Measurements from ENCODE around the gene NTHL1. TPM values are rescaled to one million over a fixed set of nuclear protein-coding genes. Genes with fewer than 3 reads are reported as not detected.

The NTHL1 gene
- total and polyA plus RNA-seq, 2 of the 8 experiments (the other 6 are each of a cell fraction or from before 2014, with no cell fraction given) = 70.9 to 150 TPM

MicroRNAs within 50 kb of the gene (microRNA counts, 767-probe panel; counts per million panel counts)
- microRNA hsa-miR-1225-3p = 879 counts per million, percentile 95 among the panel's probes with 10 or more counts
- 879 counts per million, percentile 95 among the panel's probes with 10 or more counts for microRNA hsa-miR-1225-5p

Small RNA genes lying within 50 kb of the gene (microRNA-seq; reads per million reads assigned to microRNA genes)
- gene MIR1225 (ENCODE audit: borderline microRNAs expressed in 2 of 2, borderline number of aligned reads in 2 of 2, borderline replicate concordance in 1 of 2) = 0 reads per million in 2 experiments

Small RNA genes lying within 50 kb of the gene (small RNA-seq; reads per million reads assigned to genes)
- gene MIR1225 (ENCODE audit: insufficient read depth) (not detected), gene RN7SL219P (ENCODE audit: insufficient read depth) (not detected)

Other genes starting within 250 kb of the NTHL1 start
- gene HAGH, start 221.0 kb downstream of the NTHL1 start, total RNA-seq (2021; fragmentation: NEBNext Ultra II Directional; extraction: Animal tissue kit (Norgen Biotek cat#: 25700)) = 28.7 and 34.4 TPM in 2 replicates
- 40.6 and 65.3 TPM in 2 replicates for gene HAGH, start 221.0 kb downstream of the NTHL1 start, polyA plus RNA-seq (2011; rRNA removed)
- 20.4 and 20.5 TPM in 2 replicates for gene FAHD1, start 220.6 kb downstream of the NTHL1 start, total RNA-seq (2021; fragmentation: NEBNext Ultra II Directional; extraction: Animal tissue kit (Norgen Biotek cat#: 25700))
- gene FAHD1, start 220.6 kb downstream of the NTHL1 start, polyA plus RNA-seq (2011; rRNA removed) = 31.9 and 47.2 TPM in 2 replicates
- gene MEIOB, start 175.7 kb downstream of the NTHL1 start, total RNA-seq (2021; fragmentation: NEBNext Ultra II Directional; extraction: Animal tissue kit (Norgen Biotek cat#: 25700)) = 0.99 and 1.1 TPM in 2 replicates
- 0.60 and 0.63 TPM in 2 replicates for gene MEIOB, start 175.7 kb downstream of the NTHL1 start, polyA plus RNA-seq (2011; rRNA removed)
- 0.39 TPM in 1 of 2 replicates, not detected in the other for gene HS3ST6, start 129.4 kb downstream of the NTHL1 start, total RNA-seq (2021; fragmentation: NEBNext Ultra II Directional; extraction: Animal tissue kit (Norgen Biotek cat#: 25700))
- gene HS3ST6, start 129.4 kb downstream of the NTHL1 start, polyA plus RNA-seq (2011; rRNA removed) = 0.36 and 0.63 TPM in 2 replicates
- 28.2 and 34.1 TPM in 2 replicates for gene MSRB1, start 104.6 kb downstream of the NTHL1 start, total RNA-seq (2021; fragmentation: NEBNext Ultra II Directional; extraction: Animal tissue kit (Norgen Biotek cat#: 25700))
- 51.4 and 53.8 TPM in 2 replicates for gene MSRB1, start 104.6 kb downstream of the NTHL1 start, polyA plus RNA-seq (2011; rRNA removed)
- 0.19 and 0.39 TPM in 2 replicates for gene RPL3L, start 93.1 kb downstream of the NTHL1 start, total RNA-seq (2021; fragmentation: NEBNext Ultra II Directional; extraction: Animal tissue kit (Norgen Biotek cat#: 25700))
- 0.08 and 0.24 TPM in 2 replicates for gene RPL3L, start 93.1 kb downstream of the NTHL1 start, polyA plus RNA-seq (2011; rRNA removed)
- 183 and 197 TPM in 2 replicates for gene NDUFB10, start 88.3 kb downstream of the NTHL1 start, total RNA-seq (2021; fragmentation: NEBNext Ultra II Directional; extraction: Animal tissue kit (Norgen Biotek cat#: 25700))
- gene NDUFB10, start 88.3 kb downstream of the NTHL1 start, polyA plus RNA-seq (2011; rRNA removed) = 194 and 243 TPM in 2 replicates
- gene RPS2, start 83.0 kb downstream of the NTHL1 start, total RNA-seq (2021; fragmentation: NEBNext Ultra II Directional; extraction: Animal tissue kit (Norgen Biotek cat#: 25700)) = 3,974 and 4,042 TPM in 2 replicates
- gene RPS2, start 83.0 kb downstream of the NTHL1 start, polyA plus RNA-seq (2011; rRNA removed) = 16,783 and 22,970 TPM in 2 replicates
- not detected in 2 replicates for gene RNF151, start 81.0 kb downstream of the NTHL1 start, total RNA-seq (2021; fragmentation: NEBNext Ultra II Directional; extraction: Animal tissue kit (Norgen Biotek cat#: 25700))
- 0.17 TPM in 1 of 2 replicates, not detected in the other for gene RNF151, start 81.0 kb downstream of the NTHL1 start, polyA plus RNA-seq (2011; rRNA removed)
- gene TBL3, start 75.8 kb downstream of the NTHL1 start, total RNA-seq (2021; fragmentation: NEBNext Ultra II Directional; extraction: Animal tissue kit (Norgen Biotek cat#: 25700)) = 65.8 and 66.8 TPM in 2 replicates
- 137 and 159 TPM in 2 replicates for gene TBL3, start 75.8 kb downstream of the NTHL1 start, polyA plus RNA-seq (2011; rRNA removed)
- gene NOXO1, start 66.4 kb downstream of the NTHL1 start, total RNA-seq (2021; fragmentation: NEBNext Ultra II Directional; extraction: Animal tissue kit (Norgen Biotek cat#: 25700)) = 2.5 and 3.3 TPM in 2 replicates
- gene NOXO1, start 66.4 kb downstream of the NTHL1 start, polyA plus RNA-seq (2011; rRNA removed) = 1.3 and 2.6 TPM in 2 replicates
- 37.9 and 45.4 TPM in 2 replicates for gene GFER, start 63.6 kb downstream of the NTHL1 start, total RNA-seq (2021; fragmentation: NEBNext Ultra II Directional; extraction: Animal tissue kit (Norgen Biotek cat#: 25700))
- 17.7 and 29.1 TPM in 2 replicates for gene GFER, start 63.6 kb downstream of the NTHL1 start, polyA plus RNA-seq (2011; rRNA removed)
- gene SYNGR3, start 57.9 kb downstream of the NTHL1 start, total RNA-seq (2021; fragmentation: NEBNext Ultra II Directional; extraction: Animal tissue kit (Norgen Biotek cat#: 25700)) = 36.2 and 38.8 TPM in 2 replicates
- gene SYNGR3, start 57.9 kb downstream of the NTHL1 start, polyA plus RNA-seq (2011; rRNA removed) = 49.9 and 72.3 TPM in 2 replicates
- gene ZNF598, start 38.0 kb downstream of the NTHL1 start, total RNA-seq (2021; fragmentation: NEBNext Ultra II Directional; extraction: Animal tissue kit (Norgen Biotek cat#: 25700)) = 47.6 and 51.7 TPM in 2 replicates
- 29.3 and 43.0 TPM in 2 replicates for gene ZNF598, start 38.0 kb downstream of the NTHL1 start, polyA plus RNA-seq (2011; rRNA removed)
- 8.1 and 10.3 TPM in 2 replicates for gene NPW, start 28.0 kb downstream of the NTHL1 start, total RNA-seq (2021; fragmentation: NEBNext Ultra II Directional; extraction: Animal tissue kit (Norgen Biotek cat#: 25700))
- gene NPW, start 28.0 kb downstream of the NTHL1 start, polyA plus RNA-seq (2011; rRNA removed) = 4.0 and 7.8 TPM in 2 replicates
- gene NHERF2, start 20.9 kb downstream of the NTHL1 start, total RNA-seq (2021; fragmentation: NEBNext Ultra II Directional; extraction: Animal tissue kit (Norgen Biotek cat#: 25700)) = 19.3 and 19.6 TPM in 2 replicates
- gene NHERF2, start 20.9 kb downstream of the NTHL1 start, polyA plus RNA-seq (2011; rRNA removed) = 13.9 and 22.4 TPM in 2 replicates
- gene TSC2, start 151 bp upstream of the NTHL1 start, total RNA-seq (2021; fragmentation: NEBNext Ultra II Directional; extraction: Animal tissue kit (Norgen Biotek cat#: 25700)) = 91.1 and 96.6 TPM in 2 replicates
- gene TSC2, start 151 bp upstream of the NTHL1 start, polyA plus RNA-seq (2011; rRNA removed) = 65.9 and 90.2 TPM in 2 replicates
- 52.7 and 63.5 TPM in 2 replicates for gene PKD1, start 88.1 kb upstream of the NTHL1 start, total RNA-seq (2021; fragmentation: NEBNext Ultra II Directional; extraction: Animal tissue kit (Norgen Biotek cat#: 25700))
- gene PKD1, start 88.1 kb upstream of the NTHL1 start, polyA plus RNA-seq (2011; rRNA removed) = 40.6 and 59.4 TPM in 2 replicates
- gene RAB26, start 100.8 kb upstream of the NTHL1 start, total RNA-seq (2021; fragmentation: NEBNext Ultra II Directional; extraction: Animal tissue kit (Norgen Biotek cat#: 25700)) = 4.3 and 5.3 TPM in 2 replicates
- 5.4 and 6.6 TPM in 2 replicates for gene RAB26, start 100.8 kb upstream of the NTHL1 start, polyA plus RNA-seq (2011; rRNA removed)
- 148 and 155 TPM in 2 replicates for gene TRAF7, start 107.9 kb upstream of the NTHL1 start, total RNA-seq (2021; fragmentation: NEBNext Ultra II Directional; extraction: Animal tissue kit (Norgen Biotek cat#: 25700))
- 96.8 and 140 TPM in 2 replicates for gene TRAF7, start 107.9 kb upstream of the NTHL1 start, polyA plus RNA-seq (2011; rRNA removed)
- 6.4 and 6.5 TPM in 2 replicates for gene CASKIN1, start 148.8 kb upstream of the NTHL1 start, total RNA-seq (2021; fragmentation: NEBNext Ultra II Directional; extraction: Animal tissue kit (Norgen Biotek cat#: 25700))
- 1.2 and 2.7 TPM in 2 replicates for gene CASKIN1, start 148.8 kb upstream of the NTHL1 start, polyA plus RNA-seq (2011; rRNA removed)
- 67.6 and 69.6 TPM in 2 replicates for gene MLST8, start 157.6 kb upstream of the NTHL1 start, total RNA-seq (2021; fragmentation: NEBNext Ultra II Directional; extraction: Animal tissue kit (Norgen Biotek cat#: 25700))
- gene MLST8, start 157.6 kb upstream of the NTHL1 start, polyA plus RNA-seq (2011; rRNA removed) = 321 and 440 TPM in 2 replicates
- 6.1 and 8.5 TPM in 2 replicates for gene BRICD5, start 163.0 kb upstream of the NTHL1 start, total RNA-seq (2021; fragmentation: NEBNext Ultra II Directional; extraction: Animal tissue kit (Norgen Biotek cat#: 25700))
- 8.6 and 14.2 TPM in 2 replicates for gene BRICD5, start 163.0 kb upstream of the NTHL1 start, polyA plus RNA-seq (2011; rRNA removed)
- 30.9 and 32.6 TPM in 2 replicates for gene PGP, start 167.0 kb upstream of the NTHL1 start, total RNA-seq (2021; fragmentation: NEBNext Ultra II Directional; extraction: Animal tissue kit (Norgen Biotek cat#: 25700))
- gene PGP, start 167.0 kb upstream of the NTHL1 start, polyA plus RNA-seq (2011; rRNA removed) = 55.9 and 63.9 TPM in 2 replicates
- gene E4F1, start 175.8 kb upstream of the NTHL1 start, total RNA-seq (2021; fragmentation: NEBNext Ultra II Directional; extraction: Animal tissue kit (Norgen Biotek cat#: 25700)) = 21.9 and 22.2 TPM in 2 replicates
- gene E4F1, start 175.8 kb upstream of the NTHL1 start, polyA plus RNA-seq (2011; rRNA removed) = 27.0 and 34.2 TPM in 2 replicates
- gene DNASE1L2, start 188.6 kb upstream of the NTHL1 start, total RNA-seq (2021; fragmentation: NEBNext Ultra II Directional; extraction: Animal tissue kit (Norgen Biotek cat#: 25700)) = 0.19 and 0.35 TPM in 2 replicates
- gene DNASE1L2, start 188.6 kb upstream of the NTHL1 start, polyA plus RNA-seq (2011; rRNA removed) = 0.75 and 0.97 TPM in 2 replicates
- 79.5 and 80.0 TPM in 2 replicates for gene ECI1, start 203.8 kb upstream of the NTHL1 start, total RNA-seq (2021; fragmentation: NEBNext Ultra II Directional; extraction: Animal tissue kit (Norgen Biotek cat#: 25700))
- 151 and 154 TPM in 2 replicates for gene ECI1, start 203.8 kb upstream of the NTHL1 start, polyA plus RNA-seq (2011; rRNA removed)
- 330 and 357 TPM in 2 replicates for gene RNPS1, start 220.3 kb upstream of the NTHL1 start, total RNA-seq (2021; fragmentation: NEBNext Ultra II Directional; extraction: Animal tissue kit (Norgen Biotek cat#: 25700))
- gene RNPS1, start 220.3 kb upstream of the NTHL1 start, polyA plus RNA-seq (2011; rRNA removed) = 350 and 516 TPM in 2 replicates

All from H1 (cell line).